SH-SY5Y (cell line): ENCODE results near the gene TXNRD1.

Experiments used
- GATA2 ChIP-seq: IDR thresholded peaks from 2 replicates; pipeline ENCODE4 v1.6.1; 2011; ENCODE audit warnings: mild to moderate bottlenecking, low read depth, low read length
- GATA3 ChIP-seq: IDR thresholded peaks from 2 replicates; pipeline ENCODE4 v1.6.1; 2011; ENCODE audit warnings: low read depth, mild to moderate bottlenecking, low read length, moderate library complexity

- TF ChIP-seq GATA2 (no peak), GATA3 (no peak)
Measured at GRCh38 chr12:104320627-104321024, 105.0 kb downstream of the TXNRD1 start.
